ENCODE results near the gene C2orf66. TPM values are rescaled to one million over a fixed set of nuclear protein-coding genes. Genes with fewer than 3 reads are reported as not detected.

Gene C2orf66
- total RNA-seq, 1 experiment from 2014 or later = not detected

- DNase-seq (ENCODE audit: low read depth) = no peak
Observed at GRCh38 chr2:196759378-196759706, 49.8 kb downstream of the C2orf66 start.

GRCh38 chr2:196758474-196759377, 50.4 kb downstream of the C2orf66 start:
- DNase-seq (ENCODE audit: low read depth) = peak; percentile 30

Other genes starting within 250 kb of the C2orf66 start
- 4.2 and 5.5 TPM in 2 replicates for gene HECW2, start 215.8 kb downstream of the C2orf66 start, total RNA-seq (2014; rRNA removed)
- 10.2 and 11.3 TPM in 2 replicates for gene CCDC150, start 169.6 kb downstream of the C2orf66 start, total RNA-seq (2014; rRNA removed)
- 13.5 and 16.0 TPM in 2 replicates for gene GTF3C3, start 9.7 kb downstream of the C2orf66 start, total RNA-seq (2014; rRNA removed)
- gene PGAP1, start 117.4 kb upstream of the C2orf66 start, total RNA-seq (2014; rRNA removed) = 6.0 and 7.8 TPM in 2 replicates

Data from LHCN-M2 (cell line).